ENCODE data around the gene R3HDML. TPM values are rescaled to one million over a fixed set of nuclear protein-coding genes. Genes with fewer than 3 reads are reported as not detected.

Gene R3HDML
- total and polyA plus RNA-seq, 9 of the 15 experiments (the other 6 are each of a cell fraction or from before 2014, with no cell fraction given), result not detected

DNA sequence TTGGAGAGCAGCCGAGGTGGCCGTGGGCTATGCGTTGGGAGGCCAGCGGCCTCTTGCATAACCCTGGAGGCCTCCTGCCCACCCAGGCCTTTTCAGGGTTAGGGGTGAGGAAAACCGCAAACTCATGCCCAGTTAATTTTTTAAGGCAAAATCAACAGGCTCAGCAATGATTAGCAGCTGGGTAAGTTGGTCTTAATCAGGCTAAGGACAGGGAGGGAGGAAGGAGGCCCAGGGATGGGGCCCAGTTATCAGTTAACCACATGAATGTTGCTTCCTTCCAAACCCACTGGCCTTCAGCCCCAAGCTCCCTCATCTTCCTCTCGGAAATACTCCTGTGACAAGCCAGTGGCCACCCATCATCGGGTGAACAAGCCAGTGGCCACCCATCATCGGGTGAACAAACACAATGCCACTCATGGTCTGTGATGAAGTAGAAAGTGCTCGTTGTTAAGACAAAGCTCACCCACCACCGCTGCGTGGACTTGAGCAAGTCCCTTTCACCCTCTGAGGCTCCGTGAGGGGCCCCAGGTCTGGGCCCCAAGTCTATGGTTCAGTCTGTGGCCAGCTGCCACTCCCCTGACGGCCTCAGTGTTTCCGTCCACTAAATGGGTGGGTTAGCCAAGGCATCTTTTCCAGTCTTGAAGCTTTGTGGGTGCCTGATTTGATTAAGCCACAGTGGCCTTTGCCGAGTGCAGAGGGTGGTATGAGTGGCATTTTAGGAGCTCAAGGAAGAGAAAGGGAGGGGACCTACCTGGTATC is 58.0 kb downstream of the R3HDML start (continued):
- no peak for TF ChIP-seq RNF219 (CRISPR knock-in tag; IDR thresholded peaks at IDR 0.05)
- no peak for TF ChIP-seq SIX5 (IDR thresholded peaks at IDR 0.05; ENCODE audit: borderline replicate concordance in 1 of 2, insufficient read depth in 1 of 2, low read depth in 1 of 2, low read length in 2 of 2)
- TF ChIP-seq ZNF518B (CRISPR knock-in tag; IDR thresholded peaks at IDR 0.05), result no peak
- TF ChIP-seq ZNF165 (CRISPR knock-in tag; IDR thresholded peaks at IDR 0.05; ENCODE audit: borderline replicate concordance), result no peak
- no peak for TF ChIP-seq HIVEP1 (CRISPR knock-in tag; IDR thresholded peaks at IDR 0.05)
- peak in 1 of 2 experiments; percentile 67; a peak in 1 of 4 replicates for TF ChIP-seq TEAD1 (CRISPR knock-in tag; IDR thresholded peaks at IDR 0.05)
- no peak for TF ChIP-seq LCOR (CRISPR knock-in tag; IDR thresholded peaks at IDR 0.05)
- TF ChIP-seq SETDB1 (IDR thresholded peaks at IDR 0.05; ENCODE audit: low read length), result no peak
- no peak for TF ChIP-seq ZC3H11A (IDR thresholded peaks at IDR 0.05; ENCODE audit: low read depth, low read length)
- peak; percentile 50; the same call in 1 of the 2 replicates for TF ChIP-seq SMARCC2 (IDR thresholded peaks at IDR 0.05; ENCODE audit: low read depth)
- no peak for TF ChIP-seq ZNF780A (CRISPR knock-in tag; IDR thresholded peaks at IDR 0.05)
- TF ChIP-seq PHB (CRISPR knock-in tag; IDR thresholded peaks at IDR 0.05), result no peak
- TF ChIP-seq NCOR1 (IDR thresholded peaks at IDR 0.05), result peak; percentile 86
- peak; percentile 62; the same call in 1 of the 2 replicates for TF ChIP-seq RNF2 (IDR thresholded peaks at IDR 0.05)
- TF ChIP-seq, protein P1, sequence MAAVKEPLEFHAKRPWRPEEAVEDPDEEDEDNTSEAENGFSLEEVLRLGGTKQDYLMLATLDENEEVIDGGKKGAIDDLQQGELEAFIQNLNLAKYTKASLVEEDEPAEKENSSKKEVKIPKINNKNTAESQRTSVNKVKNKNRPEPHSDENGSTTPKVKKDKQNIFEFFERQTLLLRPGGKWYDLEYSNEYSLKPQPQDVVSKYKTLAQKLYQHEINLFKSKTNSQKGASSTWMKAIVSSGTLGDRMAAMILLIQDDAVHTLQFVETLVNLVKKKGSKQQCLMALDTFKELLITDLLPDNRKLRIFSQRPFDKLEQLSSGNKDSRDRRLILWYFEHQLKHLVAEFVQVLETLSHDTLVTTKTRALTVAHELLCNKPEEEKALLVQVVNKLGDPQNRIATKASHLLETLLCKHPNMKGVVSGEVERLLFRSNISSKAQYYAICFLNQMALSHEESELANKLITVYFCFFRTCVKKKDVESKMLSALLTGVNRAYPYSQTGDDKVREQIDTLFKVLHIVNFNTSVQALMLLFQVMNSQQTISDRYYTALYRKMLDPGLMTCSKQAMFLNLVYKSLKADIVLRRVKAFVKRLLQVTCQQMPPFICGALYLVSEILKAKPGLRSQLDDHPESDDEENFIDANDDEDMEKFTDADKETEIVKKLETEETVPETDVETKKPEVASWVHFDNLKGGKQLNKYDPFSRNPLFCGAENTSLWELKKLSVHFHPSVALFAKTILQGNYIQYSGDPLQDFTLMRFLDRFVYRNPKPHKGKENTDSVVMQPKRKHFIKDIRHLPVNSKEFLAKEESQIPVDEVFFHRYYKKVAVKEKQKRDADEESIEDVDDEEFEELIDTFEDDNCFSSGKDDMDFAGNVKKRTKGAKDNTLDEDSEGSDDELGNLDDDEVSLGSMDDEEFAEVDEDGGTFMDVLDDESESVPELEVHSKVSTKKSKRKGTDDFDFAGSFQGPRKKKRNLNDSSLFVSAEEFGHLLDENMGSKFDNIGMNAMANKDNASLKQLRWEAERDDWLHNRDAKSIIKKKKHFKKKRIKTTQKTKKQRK (IDR thresholded peaks at IDR 0.05; ENCODE audit: borderline replicate concordance, low read depth, low read length), result no peak

All from K562 (cell line).